Measurements from ENCODE around the gene AGMO.

DNA sequence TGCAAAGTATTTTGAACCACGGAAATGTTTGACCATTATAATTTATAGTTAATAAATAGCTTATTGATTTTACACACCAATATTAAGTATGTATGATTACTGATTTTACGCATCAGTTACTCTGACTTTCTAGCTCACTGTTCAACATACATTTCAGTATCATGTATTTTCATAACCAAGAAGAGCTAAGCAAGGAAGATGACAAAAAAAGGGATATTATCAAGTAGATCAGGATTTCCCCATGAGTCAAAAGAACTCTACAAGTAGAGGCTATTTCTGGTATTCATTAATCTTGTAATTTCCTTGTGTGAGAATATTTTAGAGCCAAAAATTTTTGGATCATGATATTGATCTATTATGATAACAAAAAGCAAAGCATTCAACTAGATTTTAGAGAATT is 131.6 kb downstream of the AGMO start:
- TF ChIP-seq, protein P1, sequence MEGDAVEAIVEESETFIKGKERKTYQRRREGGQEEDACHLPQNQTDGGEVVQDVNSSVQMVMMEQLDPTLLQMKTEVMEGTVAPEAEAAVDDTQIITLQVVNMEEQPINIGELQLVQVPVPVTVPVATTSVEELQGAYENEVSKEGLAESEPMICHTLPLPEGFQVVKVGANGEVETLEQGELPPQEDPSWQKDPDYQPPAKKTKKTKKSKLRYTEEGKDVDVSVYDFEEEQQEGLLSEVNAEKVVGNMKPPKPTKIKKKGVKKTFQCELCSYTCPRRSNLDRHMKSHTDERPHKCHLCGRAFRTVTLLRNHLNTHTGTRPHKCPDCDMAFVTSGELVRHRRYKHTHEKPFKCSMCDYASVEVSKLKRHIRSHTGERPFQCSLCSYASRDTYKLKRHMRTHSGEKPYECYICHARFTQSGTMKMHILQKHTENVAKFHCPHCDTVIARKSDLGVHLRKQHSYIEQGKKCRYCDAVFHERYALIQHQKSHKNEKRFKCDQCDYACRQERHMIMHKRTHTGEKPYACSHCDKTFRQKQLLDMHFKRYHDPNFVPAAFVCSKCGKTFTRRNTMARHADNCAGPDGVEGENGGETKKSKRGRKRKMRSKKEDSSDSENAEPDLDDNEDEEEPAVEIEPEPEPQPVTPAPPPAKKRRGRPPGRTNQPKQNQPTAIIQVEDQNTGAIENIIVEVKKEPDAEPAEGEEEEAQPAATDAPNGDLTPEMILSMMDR (IDR thresholded peaks at IDR 0.05; ENCODE audit: insufficient read depth, low read length, poor library complexity, severe bottlenecking), result no peak
- no peak for TF ChIP-seq EZH2phosphoT487 (conservative IDR thresholded peaks at IDR 0.05; ENCODE audit: low read length)

All from SU-DHL-6 (cell line).